Fibroblast of pulmonary artery (primary cell): ENCODE measurements around the gene PHF3.
"Not testable (repeated sequence)": the region's sequence is repeated elsewhere in the genome, so short reads cannot be mapped to it uniquely, and the experiment has no call there.

Experiments used
- DNase-seq: peaks from one replicate; pipeline ENCODE4 v3.0.0-alpha.2; 2010; ENCODE audit warnings: low read depth
- H3K4me3 ChIP-seq: replicated peaks from 2 replicates; pipeline ENCODE4 v1.5.1; 2011; ENCODE audit warnings: low read depth, mild to moderate bottlenecking, control low read depth, low read length, moderate library complexity
- CTCF ChIP-seq: IDR thresholded peaks from 2 replicates; pipeline ENCODE4 v1.5.1; 2011; ENCODE audit warnings: mild to moderate bottlenecking, control low read depth, low read length, inconsistent platforms; ENCODE audit errors: missing control alignments

Gene PHF3

GRCh38 chr6:63739094-63739687 lies 103.6 kb downstream of the PHF3 start:
- H3K4me3 ChIP-seq = no peak overlapping the region
- no peak for DNase-seq

GRCh38 chr6:63740709-63741108 lies 105.1 kb downstream of the PHF3 start:
- no peak overlapping the region for H3K4me3 ChIP-seq
- TF ChIP-seq CTCF = no peak
- peak; percentile 79 for DNase-seq

More at GRCh38 chr6:63739094-63739687, 103.6 kb downstream of the PHF3 start:
- TF ChIP-seq CTCF = no peak

DNA sequence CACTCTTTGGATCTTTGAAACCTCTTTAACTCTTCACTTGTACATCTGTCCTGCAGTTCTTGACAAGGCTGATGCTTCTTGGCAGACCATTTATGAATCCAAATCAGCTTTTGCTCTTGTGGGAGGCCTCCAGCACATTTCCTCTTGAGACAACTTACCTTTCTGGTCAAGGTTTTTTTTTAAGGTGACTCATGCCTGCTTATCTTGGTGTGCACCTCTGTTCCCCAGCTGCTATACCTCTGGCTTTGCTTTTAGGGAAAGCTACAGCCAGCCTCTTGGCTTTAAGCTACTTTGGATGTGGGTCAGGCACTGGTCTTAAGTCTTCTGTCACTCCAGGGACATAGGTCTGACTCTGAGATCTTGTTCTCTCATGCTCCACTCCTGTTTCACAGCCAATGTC lies 106.5 kb downstream of the PHF3 start:
- DNase-seq = no peak
- H3K4me3 ChIP-seq = no peak overlapping the region
- TF ChIP-seq CTCF = no peak

DNA sequence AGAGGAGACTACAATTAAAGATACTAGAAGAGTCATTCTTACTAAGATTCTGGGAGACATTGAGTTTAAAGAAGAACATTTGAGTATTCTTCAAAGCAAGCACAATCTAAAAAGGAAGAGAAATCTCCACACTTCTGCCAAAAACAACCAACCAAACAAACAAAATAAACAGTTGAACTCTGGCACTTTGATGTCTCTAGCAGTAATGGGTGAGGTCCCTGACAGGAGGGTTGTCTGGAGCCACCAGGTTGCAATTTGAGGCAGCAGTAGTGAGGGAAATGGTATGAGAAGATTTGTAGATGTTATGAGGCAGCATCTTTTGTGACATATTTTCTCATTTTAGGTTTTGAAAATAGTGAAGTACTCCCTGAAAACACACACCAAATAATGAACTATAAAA lies 108.1 kb downstream of the PHF3 start:
- no peak for TF ChIP-seq CTCF
- no peak overlapping the region for H3K4me3 ChIP-seq
- no peak for DNase-seq

GRCh38 chr6:63744810-63745209 lies 109.2 kb downstream of the PHF3 start:
- no peak for TF ChIP-seq CTCF
- no peak overlapping the region for H3K4me3 ChIP-seq
- DNase-seq = no peak

DNA sequence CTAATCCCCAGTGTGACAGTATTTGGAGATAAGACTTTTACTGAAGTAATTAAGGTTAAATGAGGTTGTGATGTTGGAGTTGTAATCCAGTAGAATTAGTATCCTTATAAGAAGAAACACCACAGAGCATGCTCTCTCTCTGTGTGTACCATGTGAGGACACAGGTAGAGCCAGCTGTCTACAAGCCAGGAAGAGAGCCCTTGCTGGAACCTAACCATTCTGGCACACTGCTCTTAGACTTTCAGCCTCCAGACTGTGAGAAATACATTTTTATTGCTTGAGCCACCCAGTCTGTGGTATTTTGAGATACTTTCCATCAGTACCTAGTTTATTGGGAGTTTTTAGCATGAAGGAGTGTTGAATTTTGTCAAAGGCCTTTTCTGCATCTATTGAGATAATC lies 110.2 kb downstream of the PHF3 start:
- no peak for TF ChIP-seq CTCF
- no peak overlapping the region for H3K4me3 ChIP-seq
- DNase-seq = no peak

GRCh38 chr6:63750400-63750799 lies 114.8 kb downstream of the PHF3 start:
- H3K4me3 ChIP-seq = no peak overlapping the region
- no peak for DNase-seq
- TF ChIP-seq CTCF = no peak

GRCh38 chr6:63757275-63757674 lies 121.7 kb downstream of the PHF3 start:
- DNase-seq, H3K4me3 ChIP-seq: not testable (repeated sequence)
